HG02840 (cell line): Measurements from ENCODE around the gene SDS.
"Not testable (repeated sequence)": the region's sequence is repeated elsewhere in the genome, so short reads cannot be mapped to it uniquely, and the experiment has no call there.

Experiments
- ATAC-seq: cut with Tn5 transposase; IDR thresholded peaks from one replicate; pipeline ENCODE4 v1.9.1; 2021; ENCODE audit warnings: mild to moderate bottlenecking, moderate library complexity, moderate number of reproducible peaks; ENCODE audit not compliant: unreplicated experiment, low FRiP score

SDS gene

GRCh38 chr12:113358381-113359132, 45.1 kb downstream of the SDS start, which contains the start of gene PLBD2:
Gene PLBD2, plus strand, starts transcription at chr12:113358587. Its CDS starts 14 bp downstream, at chr12:113358601.
- ATAC-seq = peak; percentile 82

- ATAC-seq = not testable (repeated sequence)
Measured at GRCh38 chr12:113354192-113354591, 49.5 kb downstream of the SDS start.

GRCh38 chr12:113351089-113351488, 52.6 kb downstream of the SDS start:
- ATAC-seq = no peak

GRCh38 chr12:113348849-113349536, 54.7 kb downstream of the SDS start:
- no peak for ATAC-seq

GRCh38 chr12:113347892-113348291, 55.8 kb downstream of the SDS start:
- ATAC-seq = no peak

GRCh38 chr12:113347107-113347506, 56.6 kb downstream of the SDS start:
- ATAC-seq = no peak

- no peak for ATAC-seq
Measured at GRCh38 chr12:113346353-113346752, 57.3 kb downstream of the SDS start.

GRCh38 chr12:113345318-113345717, 58.4 kb downstream of the SDS start:
- no peak for ATAC-seq
